Lower leg skin (tissue), 3 donors: ENCODE measurements around the gene ARHGEF9.

ENCODE experiments used
- POLR2A ChIP-seq, 2 donors: fragments of 450-650 bp; IDR thresholded peaks; one replicate each; pipeline ENCODE4 v1.6.1; 2016 to 2017; ENCODE audit warnings: antibody characterized with exemption in 2 of 2, mild to moderate bottlenecking in 1 of 2, moderate library complexity in 1 of 2
- TF ChIP-seq, protein P1 (sequence below), 3 donors: fragments of 450-650 bp; IDR thresholded peaks; one replicate each; pipeline ENCODE4 v1.5.1; 2016; ENCODE audit warnings: antibody characterized with exemption in 3 of 3, mild to moderate bottlenecking in 3 of 3, moderate library complexity in 2 of 3

DNA sequence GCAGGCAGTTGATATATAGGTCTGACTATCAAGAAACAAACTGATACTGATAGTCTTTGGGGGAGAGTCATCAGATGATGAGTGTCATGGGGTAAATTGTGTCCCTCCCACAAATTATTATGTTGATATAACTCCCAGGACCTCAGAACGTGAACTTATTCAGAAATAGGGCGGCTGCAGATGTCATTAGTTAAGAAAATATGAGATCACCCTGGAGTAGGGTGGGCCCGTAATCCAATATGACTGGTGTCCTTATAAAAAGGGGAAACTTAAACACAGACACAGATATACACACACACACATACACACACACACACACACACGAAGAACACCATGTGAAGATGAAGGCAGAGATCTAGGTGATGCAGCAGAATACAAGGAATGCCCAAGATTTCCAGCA, 32.7 kb upstream of the ARHGEF9 start:
- TF ChIP-seq, protein P1, sequence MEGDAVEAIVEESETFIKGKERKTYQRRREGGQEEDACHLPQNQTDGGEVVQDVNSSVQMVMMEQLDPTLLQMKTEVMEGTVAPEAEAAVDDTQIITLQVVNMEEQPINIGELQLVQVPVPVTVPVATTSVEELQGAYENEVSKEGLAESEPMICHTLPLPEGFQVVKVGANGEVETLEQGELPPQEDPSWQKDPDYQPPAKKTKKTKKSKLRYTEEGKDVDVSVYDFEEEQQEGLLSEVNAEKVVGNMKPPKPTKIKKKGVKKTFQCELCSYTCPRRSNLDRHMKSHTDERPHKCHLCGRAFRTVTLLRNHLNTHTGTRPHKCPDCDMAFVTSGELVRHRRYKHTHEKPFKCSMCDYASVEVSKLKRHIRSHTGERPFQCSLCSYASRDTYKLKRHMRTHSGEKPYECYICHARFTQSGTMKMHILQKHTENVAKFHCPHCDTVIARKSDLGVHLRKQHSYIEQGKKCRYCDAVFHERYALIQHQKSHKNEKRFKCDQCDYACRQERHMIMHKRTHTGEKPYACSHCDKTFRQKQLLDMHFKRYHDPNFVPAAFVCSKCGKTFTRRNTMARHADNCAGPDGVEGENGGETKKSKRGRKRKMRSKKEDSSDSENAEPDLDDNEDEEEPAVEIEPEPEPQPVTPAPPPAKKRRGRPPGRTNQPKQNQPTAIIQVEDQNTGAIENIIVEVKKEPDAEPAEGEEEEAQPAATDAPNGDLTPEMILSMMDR (IDR thresholded peaks at IDR 0.05) = no peak
- no peak for TF ChIP-seq POLR2A (IDR thresholded peaks at IDR 0.05)
